ENCODE data around the gene NATD1. TPM values are rescaled to one million over a fixed set of nuclear protein-coding genes. Genes with fewer than 3 reads are reported as not detected.

Gene NATD1
- total RNA-seq, 1 experiment from 2014 or later = 7.3 TPM

- peaks cover 4% of the 10 kb centered on the region; the same call in 1 of the 2 replicates for H3K27me3 ChIP-seq (ENCODE audit: insufficient read depth, low read length)
- no peak overlapping the region for H2BK120ac ChIP-seq (ENCODE audit: low read depth, low read length, poor library complexity, severe bottlenecking)
- H3K18ac ChIP-seq (ENCODE audit: insufficient read length, low read depth, low read length) = no peak overlapping the region
- no peaks in the 10 kb centered on the region for H3K79me2 ChIP-seq (ENCODE audit: insufficient read depth, low read length)
- no peak overlapping the region for H2BK15ac ChIP-seq (ENCODE audit: low read depth, low read length)
- no peak overlapping the region for H3T11ph ChIP-seq (ENCODE audit: low read length)
- no peaks in the 10 kb centered on the region for H3K9me3 ChIP-seq (ENCODE audit: control insufficient read depth, low read depth, low read length)
- TF ChIP-seq, protein P1, sequence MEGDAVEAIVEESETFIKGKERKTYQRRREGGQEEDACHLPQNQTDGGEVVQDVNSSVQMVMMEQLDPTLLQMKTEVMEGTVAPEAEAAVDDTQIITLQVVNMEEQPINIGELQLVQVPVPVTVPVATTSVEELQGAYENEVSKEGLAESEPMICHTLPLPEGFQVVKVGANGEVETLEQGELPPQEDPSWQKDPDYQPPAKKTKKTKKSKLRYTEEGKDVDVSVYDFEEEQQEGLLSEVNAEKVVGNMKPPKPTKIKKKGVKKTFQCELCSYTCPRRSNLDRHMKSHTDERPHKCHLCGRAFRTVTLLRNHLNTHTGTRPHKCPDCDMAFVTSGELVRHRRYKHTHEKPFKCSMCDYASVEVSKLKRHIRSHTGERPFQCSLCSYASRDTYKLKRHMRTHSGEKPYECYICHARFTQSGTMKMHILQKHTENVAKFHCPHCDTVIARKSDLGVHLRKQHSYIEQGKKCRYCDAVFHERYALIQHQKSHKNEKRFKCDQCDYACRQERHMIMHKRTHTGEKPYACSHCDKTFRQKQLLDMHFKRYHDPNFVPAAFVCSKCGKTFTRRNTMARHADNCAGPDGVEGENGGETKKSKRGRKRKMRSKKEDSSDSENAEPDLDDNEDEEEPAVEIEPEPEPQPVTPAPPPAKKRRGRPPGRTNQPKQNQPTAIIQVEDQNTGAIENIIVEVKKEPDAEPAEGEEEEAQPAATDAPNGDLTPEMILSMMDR (conservative IDR thresholded peaks at IDR 0.05) = no peak
- H3K9ac ChIP-seq (ENCODE audit: extremely low read depth, insufficient read length, low read length) = no peak overlapping the region
- WGBS (ENCODE audit: extremely low coverage, insufficient read length, low lambda C conversion rate) = no CpG with 5 or more reads among the region's 14 CpGs
- Mint-ChIP-seq H3K36me3 (ENCODE audit: insufficient read depth in 1 of 3, low read depth in 3 of 3) (no peaks in the 10 kb centered on the region; a peak in 1 of 7 replicates), H3K4me3 (no peak overlapping the region; a peak in 1 of 5 replicates), H3K4me1 (peaks cover 9% of the 10 kb centered on the region in 2 experiments), H3K27ac (no peak overlapping the region), H3K27me3 (ENCODE audit: low read depth) (peaks cover 38% of the 10 kb centered on the region), H3K9me3 (no peaks in the 10 kb centered on the region)
- H4K91ac ChIP-seq (ENCODE audit: insufficient read length, low read depth, low read length) = no peak overlapping the region
- no peak overlapping the region for H3K4ac ChIP-seq (ENCODE audit: low read depth, low read length)
- no peak overlapping the region for H3K14ac ChIP-seq (ENCODE audit: insufficient read depth, low read length)
- H2AK5ac ChIP-seq (ENCODE audit: insufficient read length, low read length) = no peak overlapping the region
- no peaks in the 10 kb centered on the region for H3K79me1 ChIP-seq (ENCODE audit: insufficient read depth, low read depth, low read length, poor library complexity, severe bottlenecking)
- H2BK5ac ChIP-seq (ENCODE audit: insufficient read length, low read length) = no peak overlapping the region
- no peak overlapping the region for H3K23ac ChIP-seq (ENCODE audit: insufficient read length, low read depth, low read length)
- peaks cover 3% of the 10 kb centered on the region; the same call in 1 of the 2 replicates for H3K4me1 ChIP-seq (ENCODE audit: insufficient read depth, low read length)
- no peak overlapping the region for H4K8ac ChIP-seq (replicated peaks; ENCODE audit: insufficient read length, low read depth, low read length)
- no peak overlapping the region for H3K56ac ChIP-seq (ENCODE audit: insufficient read length, low read depth, low read length)
- H4K20me1 ChIP-seq (ENCODE audit: control insufficient read depth, insufficient read depth, insufficient read length) = no peaks in the 10 kb centered on the region
- H4K5ac ChIP-seq (ENCODE audit: insufficient read length, low read depth, low read length) = no peak overlapping the region
- no peak overlapping the region for H3K4me2 ChIP-seq (ENCODE audit: insufficient read depth, insufficient read length, low read length)
- no peak overlapping the region for H2BK20ac ChIP-seq (ENCODE audit: low read depth, low read length, poor library complexity, severe bottlenecking)
- H2BK12ac ChIP-seq (ENCODE audit: insufficient read length, low read depth, low read length) = no peak overlapping the region
- DNase-seq = no peak
- peaks cover 14% of the 10 kb centered on the region for H3K23me2 ChIP-seq (ENCODE audit: insufficient read length, low read depth, low read length, poor library complexity, severe bottlenecking)
- no peak overlapping the region for H2AFZ ChIP-seq (ENCODE audit: low read length)
- H3K27ac ChIP-seq (ENCODE audit: insufficient read length, low read depth, low read length) = no peak overlapping the region
Measured at GRCh38 chr17:21272881-21273792, 19.9 kb upstream of the NATD1 start.
